H9 (cell line): ENCODE measurements around the gene TNIK. TPM values are rescaled to one million over a fixed set of nuclear protein-coding genes. Genes with fewer than 3 reads are reported as not detected.

Experiments
- DNase-seq: peaks from one replicate; pipeline ENCODE4 v3.0.0-alpha.2; 2017
- H2AFZ ChIP-seq: one replicate; pipeline ENCODE4 v1.6.1; 2013; ENCODE audit warnings: mild to moderate bottlenecking, low read length, control low read depth, moderate library complexity
- H2AK5ac ChIP-seq: 2 replicates; pipeline ENCODE4 v1.6.1; 2013; ENCODE audit warnings: low read length, control low read depth, mixed read lengths; ENCODE audit not compliant: insufficient read length
- H2BK120ac ChIP-seq: one replicate; pipeline ENCODE4 v1.6.1; 2013; ENCODE audit warnings: low read depth, mild to moderate bottlenecking, low read length, control low read depth, inconsistent platforms; ENCODE audit not compliant: poor library complexity, severe bottlenecking
- H2BK12ac ChIP-seq: 2 replicates; pipeline ENCODE4 v1.6.1; 2013; ENCODE audit warnings: low read length, control low read depth, mixed read lengths, low read depth; ENCODE audit not compliant: insufficient read length
- H2BK15ac ChIP-seq: 2 replicates; pipeline ENCODE4 v1.6.1; 2013; ENCODE audit warnings: low read depth, low read length, control low read depth
- H2BK20ac ChIP-seq: one replicate; pipeline ENCODE4 v1.6.1; 2013; ENCODE audit warnings: low read depth, mild to moderate bottlenecking, low read length, control low read depth, inconsistent platforms; ENCODE audit not compliant: poor library complexity, severe bottlenecking
- H2BK5ac ChIP-seq: 2 replicates; pipeline ENCODE4 v1.6.1; 2013; ENCODE audit warnings: low read length, control low read depth, mixed read lengths; ENCODE audit not compliant: insufficient read length
- H3K14ac ChIP-seq: 2 replicates; pipeline ENCODE4 v1.6.1; 2013; ENCODE audit warnings: low read length, control low read depth; ENCODE audit not compliant: insufficient read depth
- H3K18ac ChIP-seq: 2 replicates; pipeline ENCODE4 v1.6.1; 2013; ENCODE audit warnings: low read depth, mild to moderate bottlenecking, mixed read lengths, low read length, control low read depth; ENCODE audit not compliant: insufficient read length
- H3K23ac ChIP-seq: 2 replicates; pipeline ENCODE4 v1.6.1; 2013; ENCODE audit warnings: low read length, control low read depth, mixed read lengths, low read depth; ENCODE audit not compliant: insufficient read length
- H3K23me2 ChIP-seq: 2 replicates; pipeline ENCODE4 v1.6.1; 2013; ENCODE audit warnings: low read depth, mild to moderate bottlenecking, mixed read lengths, low read length, control low read depth; ENCODE audit not compliant: insufficient read length, poor library complexity, severe bottlenecking
- H3K27ac ChIP-seq: 2 replicates; pipeline ENCODE4 v1.5.1; 2013; ENCODE audit warnings: low read length, control low read depth, mixed read lengths, low read depth; ENCODE audit not compliant: insufficient read length
- H3K27me3 ChIP-seq: 2 replicates; pipeline ENCODE4 v1.6.1; 2013; ENCODE audit warnings: low read length, control low read depth, inconsistent platforms; ENCODE audit not compliant: insufficient read depth
- H3K4ac ChIP-seq: 2 replicates; pipeline ENCODE4 v1.6.1; 2013; ENCODE audit warnings: low read depth, mild to moderate bottlenecking, control low read depth, inconsistent platforms, low read length, moderate library complexity
- H3K4me1 ChIP-seq: 2 replicates; pipeline ENCODE4 v1.6.1; 2013; ENCODE audit warnings: low read length, control low read depth, inconsistent platforms; ENCODE audit not compliant: insufficient read depth
- H3K4me2 ChIP-seq: 2 replicates; pipeline ENCODE4 v1.6.1; 2013; ENCODE audit warnings: low read length, control low read depth, mixed read lengths; ENCODE audit not compliant: insufficient read length, insufficient read depth
- H3K56ac ChIP-seq: 2 replicates; pipeline ENCODE4 v1.6.1; 2013; ENCODE audit warnings: low read depth, mild to moderate bottlenecking, mixed read lengths, low read length, control low read depth; ENCODE audit not compliant: insufficient read length
- H3K79me1 ChIP-seq: 2 replicates; pipeline ENCODE4 v1.6.1; 2013; ENCODE audit warnings: low read depth, mild to moderate bottlenecking, moderate library complexity, low read length, control low read depth, inconsistent platforms; ENCODE audit not compliant: insufficient read depth, poor library complexity, severe bottlenecking
- H3K79me2 ChIP-seq: 2 replicates; pipeline ENCODE4 v1.6.1; 2013; ENCODE audit warnings: low read length, control low read depth, inconsistent platforms; ENCODE audit not compliant: insufficient read depth
- H3K9ac ChIP-seq: 2 replicates; pipeline ENCODE4 v1.6.1; 2013; ENCODE audit warnings: low read length, control low read depth, mixed read lengths; ENCODE audit not compliant: insufficient read length; ENCODE audit errors: extremely low read depth
- H3K9me3 ChIP-seq: one replicate; pipeline ENCODE4 v1.6.1; 2013; ENCODE audit warnings: low read depth, low read length, inconsistent platforms; ENCODE audit not compliant: control insufficient read depth
- H3T11ph ChIP-seq: one replicate; pipeline ENCODE4 v1.6.1; 2013; ENCODE audit warnings: mild to moderate bottlenecking, low read length, control low read depth, inconsistent platforms
- H4K20me1 ChIP-seq: one replicate; pipeline ENCODE4 v1.6.1; 2013; ENCODE audit not compliant: control insufficient read depth, insufficient read length, insufficient read depth
- H4K5ac ChIP-seq: 2 replicates; pipeline ENCODE4 v1.6.1; 2013; ENCODE audit warnings: low read depth, mild to moderate bottlenecking, mixed read lengths, low read length, control low read depth; ENCODE audit not compliant: insufficient read length
- H4K8ac ChIP-seq: replicated peaks from 2 replicates; pipeline ENCODE4 v1.6.1; 2013; ENCODE audit warnings: low read length, control low read depth, mixed read lengths, low read depth; ENCODE audit not compliant: insufficient read length
- H4K91ac ChIP-seq: 2 replicates; pipeline ENCODE4 v1.6.1; 2013; ENCODE audit warnings: low read depth, mild to moderate bottlenecking, moderate library complexity, mixed read lengths, low read length, control low read depth; ENCODE audit not compliant: insufficient read length
- H3K27ac Mint-ChIP-seq, 3 experiments: 2 replicates in 2 of 3; 3 replicates in 1 of 3; pipeline ENCODE4 v1.8.0; 2020 to 2021; ENCODE audit warnings: mixed read lengths in 3 of 3, mild to moderate bottlenecking in 1 of 3, moderate library complexity in 1 of 3
- H3K27me3 Mint-ChIP-seq: 2 replicates; pipeline ENCODE4 v1.8.0; 2021; ENCODE audit warnings: low read depth, mild to moderate bottlenecking, moderate library complexity, mixed read lengths
- H3K36me3 Mint-ChIP-seq, 3 experiments: 2 replicates in 2 of 3; 3 replicates in 1 of 3; pipeline ENCODE4 v1.8.0; 2020 to 2021; ENCODE audit warnings: low read depth in 3 of 3, mixed read lengths in 3 of 3; ENCODE audit not compliant: insufficient read depth in 1 of 3
- H3K4me1 Mint-ChIP-seq, 2 experiments: 2 replicates each; pipeline ENCODE4 v1.8.0; 2020; ENCODE audit warnings: mixed read lengths in 2 of 2
- H3K4me3 Mint-ChIP-seq, 2 experiments: 2 replicates in 1 of 2; 3 replicates in 1 of 2; pipeline ENCODE4 v1.8.0; 2020 to 2021; ENCODE audit warnings: mild to moderate bottlenecking in 2 of 2, mixed read lengths in 2 of 2, moderate library complexity in 1 of 2
- H3K9me3 Mint-ChIP-seq, 2 experiments: 2 replicates in 1 of 2; 3 replicates in 1 of 2; pipeline ENCODE4 v1.8.0; 2020; ENCODE audit warnings: mild to moderate bottlenecking in 2 of 2, mixed read lengths in 2 of 2, moderate library complexity in 1 of 2
- CTCF ChIP-seq: fragments of 200-600 bp; sonication (generic); conservative IDR thresholded peaks from 3 replicates; pipeline ENCODE4 v1.8.0; 2021; ENCODE audit warnings: antibody characterized with exemption, mild to moderate bottlenecking
- WGBS: extraction: QIAGEN DNeasy Blood & Tissue Kit; methylation state at CpG from one replicate; pipeline ENCODE4 v1.1.7; 2013; ENCODE audit warnings: missing lambda C conversion rate, low lambda C conversion rate, mixed read lengths; ENCODE audit not compliant: insufficient read length; ENCODE audit errors: extremely low coverage; 5-methylcytosine and 5-hydroxymethylcytosine counted together
- total RNA-seq: library from RNA; stranded (reverse); gene quantifications from 2 replicates; pipeline ENCODE4 v1.2.1, GENCODE V29; 2021

The TNIK gene
- total RNA-seq, 1 experiment from 2014 or later: 15.9 TPM

GRCh38 chr3:171156401-171157010, 303.7 kb downstream of the TNIK start:
- no peak overlapping the region for H2AK5ac ChIP-seq
- no peaks in the 10 kb centered on the region for H3K27me3 Mint-ChIP-seq
- H3K27me3 ChIP-seq: no peaks in the 10 kb centered on the region
- no peak for TF ChIP-seq CTCF
- no peaks in the 10 kb centered on the region for H3K9me3 Mint-ChIP-seq
- H4K91ac ChIP-seq: no peak overlapping the region
- no peak overlapping the region for H3T11ph ChIP-seq
- H3K56ac ChIP-seq: no peak overlapping the region
- no peak overlapping the region for H3K18ac ChIP-seq
- no peak overlapping the region for H2BK5ac ChIP-seq
- H4K8ac ChIP-seq: no peak overlapping the region
- no peak overlapping the region for H2BK120ac ChIP-seq
- DNase-seq: no peak
- no peak overlapping the region for H4K5ac ChIP-seq
- no peak overlapping the region; a peak in 1 of 7 replicates for H3K27ac Mint-ChIP-seq
- H3K4me3 Mint-ChIP-seq: no peak overlapping the region
- no peaks in the 10 kb centered on the region for H3K4me1 ChIP-seq
- no peak overlapping the region for H2BK15ac ChIP-seq
- no peak overlapping the region for H3K27ac ChIP-seq
- H3K4me2 ChIP-seq: no peak overlapping the region
- H3K23me2 ChIP-seq: no peaks in the 10 kb centered on the region
- no peak overlapping the region for H3K4ac ChIP-seq
- H2BK20ac ChIP-seq: no peak overlapping the region
- H3K79me1 ChIP-seq: no peaks in the 10 kb centered on the region
- H3K14ac ChIP-seq: no peak overlapping the region
- no peak overlapping the region for H3K9ac ChIP-seq
- WGBS: no CpG with 5 or more reads among the region's 6 CpGs
- H2AFZ ChIP-seq: no peak overlapping the region
- H4K20me1 ChIP-seq: no peaks in the 10 kb centered on the region
- no peaks in the 10 kb centered on the region for H3K79me2 ChIP-seq
- H3K36me3 Mint-ChIP-seq: peaks cover 9 to 17% (median 11%) of the 10 kb centered on the region in 3 experiments; a peak in 5 of 7 replicates
- H3K9me3 ChIP-seq: no peaks in the 10 kb centered on the region
- no peak overlapping the region for H2BK12ac ChIP-seq
- peaks cover 9% of the 10 kb centered on the region in 2 experiments for H3K4me1 Mint-ChIP-seq
- H3K23ac ChIP-seq: no peak overlapping the region
